SK-N-MC (cell line): Measurements from ENCODE around the gene NUP214.
"Not testable (repeated sequence)": the region's sequence is repeated elsewhere in the genome, so short reads cannot be mapped to it uniquely, and the experiment has no call there.

ENCODE experiments used
- EZH2 ChIP-seq: fragments of 200-600 bp; sonication (generic); IDR thresholded peaks from one replicate; pipeline ENCODE4 v1.6.1; 2017; ENCODE audit warnings: antibody characterized with exemption
- POLR2AphosphoS5 ChIP-seq: IDR thresholded peaks from 2 replicates; pipeline ENCODE4 v1.6.1; 2012; ENCODE audit warnings: mild to moderate bottlenecking, low read depth, low read length, borderline replicate concordance

GRCh38 chr9:131191032-131191431 is 65.6 kb downstream of the NUP214 start:
- TF ChIP-seq EZH2, POLR2AphosphoS5: not testable (repeated sequence)
